GM18909 (cell line): ENCODE data around the gene PGLYRP1.

Source experiments
- ATAC-seq: cut with Tn5 transposase; IDR thresholded peaks from one replicate; pipeline ENCODE4 v1.9.1; 2021; ENCODE audit warnings: mild to moderate bottlenecking; ENCODE audit not compliant: unreplicated experiment, poor library complexity

The PGLYRP1 gene

GRCh38 chr19:45972081-45972946 is 50.5 kb downstream of the PGLYRP1 start:
- no peak for ATAC-seq

GRCh38 chr19:45971260-45971902 is 51.5 kb downstream of the PGLYRP1 start:
- no peak for ATAC-seq

- no peak for ATAC-seq
These were observed 53.2 kb downstream of the PGLYRP1 start for GRCh38 chr19:45969676-45970075.
